HG03457 (cell line): ENCODE measurements around the gene MYH7.
"Not testable (repeated sequence)": the region's sequence is repeated elsewhere in the genome, so short reads cannot be mapped to it uniquely, and the experiment has no call there.

ENCODE experiments used
- ATAC-seq: cut with Tn5 transposase; IDR thresholded peaks from one replicate; pipeline ENCODE4 v1.9.1; 2021; ENCODE audit warnings: moderate number of reproducible peaks; ENCODE audit not compliant: unreplicated experiment

MYH7 gene

DNA sequence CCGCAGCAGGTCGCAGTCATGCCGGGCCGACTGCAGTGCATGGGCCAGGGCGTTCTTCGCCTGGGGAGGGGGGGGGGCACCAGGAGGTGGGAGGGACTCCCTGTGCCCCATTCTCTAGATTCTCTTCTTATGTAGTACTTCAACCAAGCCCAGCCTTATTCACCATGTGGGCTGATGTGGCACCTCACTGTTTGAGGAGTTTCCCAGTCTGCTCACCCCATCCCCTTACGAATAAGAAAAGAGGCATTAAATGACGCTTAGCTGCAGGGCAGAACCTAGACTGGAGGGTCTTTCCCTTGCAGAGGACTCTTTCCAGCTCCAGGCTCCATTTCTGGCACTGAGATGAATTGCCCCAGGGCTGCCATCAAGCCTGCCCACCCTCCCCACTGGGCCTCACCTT lies 46.5 kb downstream of the MYH7 start:
- ATAC-seq: no peak

DNA sequence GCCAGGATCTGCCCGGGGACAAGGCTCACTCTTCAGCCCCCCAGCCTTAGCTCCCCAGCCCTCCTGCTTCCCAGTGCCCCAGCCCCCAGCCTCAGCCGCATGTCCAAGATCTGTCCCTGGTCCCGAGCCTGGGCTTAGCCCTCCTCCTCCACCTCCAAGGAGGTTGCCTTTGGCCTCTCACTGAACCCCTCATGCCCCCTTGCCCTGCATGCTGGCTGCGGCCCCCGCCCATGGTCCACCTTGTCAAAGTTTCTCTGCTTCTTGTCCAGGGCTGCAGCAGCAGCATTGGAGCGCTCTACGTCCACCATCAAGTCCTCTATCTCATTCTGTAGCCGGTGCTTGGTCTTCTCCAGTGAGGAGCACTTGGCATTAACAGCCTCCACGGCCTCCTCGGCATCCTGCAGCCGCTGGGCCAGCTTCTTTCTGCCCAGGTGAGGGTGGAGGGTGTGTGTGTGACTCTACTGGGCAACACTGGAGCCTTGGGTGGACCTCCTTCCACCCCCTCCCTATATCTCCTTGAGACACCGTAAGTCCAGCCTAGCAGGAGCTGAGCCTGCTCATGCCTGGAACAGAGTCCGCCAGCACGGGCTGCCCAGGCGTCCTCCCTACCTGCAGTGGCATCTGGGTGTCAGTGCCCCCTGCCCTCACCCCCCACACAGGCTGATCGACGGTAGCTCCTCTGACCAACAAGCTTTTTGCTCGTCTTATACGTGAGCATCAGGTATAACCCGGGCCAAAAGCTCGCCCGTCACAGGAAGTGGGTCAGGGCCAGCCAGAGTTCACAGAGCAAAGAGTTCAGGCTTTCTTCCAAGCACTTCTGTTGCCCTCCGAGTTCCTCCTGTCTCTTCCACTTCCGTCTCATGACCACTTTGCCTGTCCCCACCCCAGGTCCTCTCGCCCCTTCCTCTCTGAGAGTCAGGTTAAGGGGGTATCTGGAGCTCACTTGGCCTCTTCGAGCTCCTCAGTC lies 47.3 kb downstream of the MYH7 start:
- no peak for ATAC-seq

DNA sequence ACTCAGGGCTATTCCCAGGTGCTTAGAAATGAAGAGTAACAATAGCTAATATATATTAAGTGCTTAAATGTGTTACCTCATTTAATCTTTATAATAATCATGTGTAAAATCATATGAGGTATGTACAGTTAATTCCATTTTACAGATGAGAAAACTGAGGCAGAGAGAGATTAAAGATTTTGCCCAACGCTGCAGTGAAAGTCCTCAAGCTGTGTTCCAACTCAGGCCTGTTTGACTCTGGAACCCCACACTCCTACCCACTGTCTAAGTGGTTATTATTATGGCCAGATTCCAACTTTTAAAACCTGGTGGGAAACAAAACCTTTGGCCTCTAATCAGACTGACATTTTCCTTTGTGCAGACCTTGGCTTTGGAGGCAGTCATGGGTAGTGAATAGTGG lies 48.5 kb downstream of the MYH7 start:
- ATAC-seq: no peak

DNA sequence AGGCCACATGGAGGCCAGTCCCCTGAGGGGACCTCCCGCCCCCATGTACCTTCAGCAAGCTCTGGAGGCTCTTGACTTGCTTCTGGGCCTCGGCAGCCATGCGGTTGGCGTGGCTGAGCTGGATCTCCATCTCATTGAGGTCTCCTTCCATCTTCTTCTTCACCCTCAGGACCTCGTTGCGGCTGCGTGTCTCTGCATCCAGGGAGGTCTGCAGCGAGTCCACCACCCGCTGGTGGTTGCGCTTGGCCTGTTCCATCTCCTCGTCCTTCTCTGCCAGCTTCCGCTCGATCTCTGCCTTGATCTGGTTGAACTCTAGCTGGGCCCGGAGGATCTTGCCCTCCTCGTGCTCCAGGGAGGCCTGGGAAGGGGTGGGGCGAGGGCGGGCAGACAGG lies 49.2 kb downstream of the MYH7 start:
- ATAC-seq: not testable (repeated sequence)

DNA sequence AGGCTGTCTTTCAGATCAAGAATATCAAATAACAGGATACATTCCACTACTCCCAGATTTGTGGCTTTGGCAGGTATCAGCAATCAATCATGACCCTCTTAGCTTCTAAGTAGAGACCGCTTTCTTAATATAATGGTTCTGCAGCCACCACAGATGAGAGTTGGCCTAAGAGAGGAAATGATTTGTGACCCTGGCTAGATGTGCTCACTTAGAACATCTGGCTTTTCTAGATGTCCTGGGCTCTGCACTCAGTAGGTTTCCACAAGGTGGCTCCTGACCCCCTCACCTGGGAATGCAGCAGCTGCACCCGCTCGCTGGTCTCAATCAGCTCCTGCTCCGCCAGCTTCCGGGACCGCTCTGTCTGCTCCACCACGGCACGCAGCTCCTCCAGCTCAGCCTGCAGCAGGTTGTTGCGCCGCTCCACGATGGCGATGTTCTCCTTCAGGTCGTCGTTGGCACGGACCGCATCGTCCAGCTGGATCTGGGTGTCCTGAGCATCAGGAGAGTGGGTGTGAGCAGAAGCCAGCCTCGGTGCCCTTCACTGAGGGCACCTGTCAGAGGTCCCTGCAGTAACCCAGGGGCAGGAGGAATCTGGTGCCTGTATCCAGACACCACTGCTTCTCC lies 49.7 kb downstream of the MYH7 start:
- no peak for ATAC-seq

DNA sequence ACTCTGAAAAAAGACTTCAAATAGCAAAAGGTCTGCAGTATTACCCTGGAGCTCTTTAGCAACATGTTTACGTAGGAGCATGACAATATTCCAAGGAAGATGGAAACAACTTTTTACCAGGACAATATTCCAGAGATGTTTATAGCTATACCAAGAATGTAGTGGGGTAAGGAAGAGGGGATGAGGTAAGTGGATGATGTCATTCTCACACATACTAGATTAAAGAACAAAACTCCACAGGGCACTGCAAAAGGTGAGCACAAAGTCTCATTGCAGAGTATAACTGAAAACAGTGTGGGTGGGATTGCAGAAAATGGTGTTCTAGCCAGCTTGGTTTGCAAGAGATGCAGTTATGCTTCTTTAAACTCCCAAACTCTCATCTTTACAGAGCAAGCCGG lies 50.2 kb downstream of the MYH7 start:
- no peak for ATAC-seq

DNA sequence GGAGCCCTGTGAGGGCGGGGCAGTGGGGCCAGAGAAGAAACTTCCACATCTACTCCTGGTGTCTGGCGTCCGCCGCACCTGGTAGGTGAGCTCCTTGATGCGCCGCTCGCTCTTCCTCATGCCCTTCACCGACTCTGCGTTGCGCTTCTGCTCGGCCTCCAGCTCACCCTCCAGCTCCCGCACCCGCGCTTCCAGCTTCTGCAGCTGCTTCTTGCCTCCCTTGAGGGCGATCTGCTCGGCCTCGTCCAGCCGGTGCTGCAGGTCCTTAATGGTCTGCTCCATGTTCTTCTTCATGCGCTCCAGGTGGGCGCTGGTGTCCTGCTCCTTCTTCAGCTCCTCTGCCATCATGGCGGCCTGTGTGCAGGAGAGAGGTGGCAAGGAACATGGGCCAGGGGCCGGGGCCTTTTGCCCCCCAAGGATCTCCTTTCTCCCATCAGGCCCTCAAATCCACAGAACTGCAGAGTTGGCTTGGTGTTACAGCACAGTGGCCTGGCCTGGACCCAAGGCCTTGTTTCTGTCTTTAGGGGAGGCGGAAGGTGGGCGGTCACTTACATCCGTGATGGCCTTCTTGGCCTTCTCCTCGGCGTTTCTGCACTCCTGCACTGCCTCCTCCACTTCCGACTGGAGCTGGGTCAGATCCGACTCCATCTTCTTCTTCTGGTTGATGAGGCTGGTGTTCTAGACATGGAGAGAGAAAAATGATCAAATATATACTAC lies 50.9 kb downstream of the MYH7 start:
- ATAC-seq: no peak

DNA sequence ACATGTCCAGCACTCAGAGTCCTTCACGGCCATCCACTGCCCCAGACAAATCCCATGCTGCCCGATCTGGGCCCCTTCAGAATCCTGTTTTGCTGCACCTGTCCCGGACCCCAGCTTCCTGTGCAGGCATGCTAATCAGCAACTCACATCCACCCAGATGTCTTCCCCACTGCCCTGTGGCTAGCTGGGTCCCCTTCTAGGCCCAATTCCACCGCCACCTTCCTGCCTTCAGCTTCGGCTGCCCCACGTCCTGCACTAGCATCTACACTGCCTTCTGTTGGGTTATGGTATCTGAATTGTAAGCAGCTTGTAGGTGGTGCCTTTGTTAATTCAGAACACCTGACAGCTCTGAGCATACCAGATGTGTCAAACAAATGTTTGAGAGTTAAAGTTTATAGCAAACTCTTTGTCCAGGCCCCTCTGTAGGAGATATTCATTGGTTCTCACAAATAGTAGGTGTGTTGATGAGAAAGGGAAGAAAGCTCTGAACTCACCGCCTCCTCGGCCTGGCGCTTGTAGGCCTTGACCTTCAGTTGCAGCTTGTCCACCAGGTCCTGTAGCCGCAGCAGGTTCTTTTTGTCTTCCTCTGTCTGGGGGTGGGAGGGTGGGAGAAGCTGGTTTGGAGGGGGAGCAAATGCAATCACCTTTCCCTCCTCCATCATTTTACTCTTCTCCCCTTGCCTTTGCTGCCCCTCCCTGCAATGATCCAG lies 52.6 kb downstream of the MYH7 start:
- no peak for ATAC-seq

DNA sequence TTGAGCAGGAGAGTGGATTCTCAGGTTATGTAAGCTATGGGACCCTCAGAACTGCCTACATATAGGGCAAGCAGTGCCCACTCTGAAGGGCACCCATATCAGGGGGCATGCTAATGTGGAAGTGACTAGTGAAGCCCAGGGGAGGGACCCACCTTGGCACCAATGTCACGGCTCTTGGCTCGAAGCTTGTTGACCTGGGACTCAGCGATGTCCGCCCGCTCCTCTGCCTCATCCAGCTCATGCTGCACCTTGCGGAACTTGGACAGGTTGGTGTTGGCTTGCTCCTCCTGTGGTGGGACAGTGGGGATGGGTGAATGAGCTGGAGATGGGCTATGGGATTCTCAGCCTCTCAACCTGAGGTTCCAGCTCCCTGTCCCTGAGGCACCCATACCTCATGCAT lies 53.2 kb downstream of the MYH7 start:
- no peak for ATAC-seq

DNA sequence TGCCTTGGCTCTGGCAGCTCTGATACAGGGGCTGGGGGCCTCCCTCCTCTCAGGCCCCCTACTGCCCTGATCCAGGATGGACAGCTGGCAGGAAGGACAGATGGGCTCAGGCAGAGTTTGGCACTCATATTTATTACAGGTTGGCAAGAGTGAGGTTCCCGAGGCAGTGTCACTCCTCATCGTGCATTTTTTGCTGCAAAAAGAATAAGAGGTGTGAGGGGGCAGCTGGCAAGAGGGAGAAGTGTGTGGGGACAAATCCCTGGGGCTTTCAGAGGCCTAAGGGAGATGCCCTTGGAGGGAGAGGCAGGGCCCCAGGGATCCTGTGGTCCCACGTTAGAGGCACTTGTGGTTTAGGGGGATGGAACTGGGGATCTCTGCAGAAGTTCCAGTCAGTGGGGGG lies 53.6 kb downstream of the MYH7 start:
- ATAC-seq: no peak

DNA sequence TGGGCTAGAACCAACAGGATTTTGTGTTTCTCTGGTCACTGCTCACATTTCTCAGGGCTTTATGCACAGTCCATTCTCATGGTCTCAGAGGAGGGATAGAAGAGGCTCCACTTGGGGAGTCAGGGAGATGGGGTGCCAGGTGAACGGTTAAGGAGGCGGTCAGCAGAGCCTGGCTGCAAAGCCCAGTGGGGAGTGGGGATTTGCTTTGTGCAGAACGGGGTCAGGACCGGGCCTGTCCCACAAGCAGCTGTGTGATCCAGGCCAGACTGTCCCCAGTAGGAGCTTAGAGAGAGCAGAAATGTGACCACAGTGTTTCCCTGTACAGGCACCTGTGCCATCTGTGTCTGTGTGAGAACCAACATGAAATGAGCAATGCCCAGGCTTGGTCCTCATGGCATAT lies 54.5 kb downstream of the MYH7 start:
- no peak for ATAC-seq

DNA sequence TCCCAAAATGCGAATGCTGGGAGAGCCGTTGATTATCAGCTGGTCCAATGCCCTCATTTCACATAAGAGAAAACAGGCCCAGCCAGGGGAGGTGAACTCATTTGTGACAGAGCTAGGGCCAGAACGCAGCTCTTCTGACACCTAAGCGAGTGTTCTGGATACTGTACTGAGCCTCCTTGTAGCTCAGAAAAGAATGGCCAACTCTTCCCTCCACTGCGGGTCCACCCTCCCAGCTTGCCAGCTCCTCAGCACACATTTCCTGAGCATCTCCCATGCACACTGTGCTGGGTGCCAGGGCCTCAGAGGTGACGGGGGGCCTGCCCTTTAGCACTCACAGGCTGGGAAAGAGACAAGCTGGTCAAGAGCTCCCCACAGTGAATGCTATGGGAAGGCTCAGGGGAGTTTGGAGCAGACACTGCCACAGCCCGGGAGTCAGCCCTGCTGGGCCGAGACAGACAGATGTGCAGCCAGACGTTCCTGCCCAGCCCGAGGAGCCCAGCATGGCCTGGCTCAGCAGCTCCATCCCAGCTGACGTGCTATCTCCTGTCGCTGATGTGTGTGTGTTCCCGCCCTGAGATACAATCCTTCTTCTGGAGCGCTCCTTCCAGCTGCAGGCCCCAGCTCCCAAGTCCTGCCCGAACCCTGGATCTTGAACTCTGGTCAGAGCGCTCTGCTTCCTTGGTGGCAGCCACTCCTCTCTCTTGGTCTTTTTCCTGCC lies 55.1 kb downstream of the MYH7 start:
- ATAC-seq: no peak

DNA sequence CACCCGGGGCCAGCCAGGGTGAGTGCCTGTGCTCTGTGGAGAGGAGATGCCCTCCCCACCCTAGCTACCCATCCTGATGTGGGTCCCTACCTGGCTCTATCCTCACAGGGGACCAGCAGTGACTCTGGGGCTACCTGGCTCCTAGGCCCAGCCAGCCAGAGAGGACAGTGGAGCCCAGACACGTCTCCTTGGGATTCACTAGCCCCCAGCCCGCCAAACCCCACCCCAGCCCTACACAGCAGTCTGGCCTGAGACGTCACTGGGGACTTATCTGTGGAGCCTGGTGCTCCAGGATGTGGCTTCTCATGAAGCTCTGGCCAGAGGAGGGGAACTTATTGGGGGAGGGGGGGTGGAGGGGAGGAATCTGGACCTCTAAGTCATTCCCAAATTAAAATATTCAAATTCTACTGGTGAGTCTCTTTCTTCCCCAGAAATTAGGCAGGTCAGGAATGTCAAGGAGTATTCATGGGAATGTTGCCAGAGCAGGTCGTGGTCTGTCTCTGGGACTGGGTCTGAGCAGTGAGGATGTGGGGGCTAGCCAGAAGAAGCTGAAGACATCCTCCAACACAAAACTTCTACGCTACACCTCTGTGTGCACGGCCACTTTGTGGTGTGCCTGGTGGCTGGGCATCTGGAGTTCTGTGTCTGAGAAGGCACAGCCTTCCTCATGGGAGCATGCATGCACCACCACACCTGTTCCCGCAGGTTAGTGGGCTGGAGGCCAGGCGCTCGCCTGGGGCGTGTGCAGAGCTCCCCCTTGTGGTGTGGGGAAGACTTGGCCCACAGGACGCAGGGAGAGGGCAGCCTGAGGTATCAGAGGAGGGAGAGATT lies 55.9 kb downstream of the MYH7 start:
- no peak for ATAC-seq

DNA sequence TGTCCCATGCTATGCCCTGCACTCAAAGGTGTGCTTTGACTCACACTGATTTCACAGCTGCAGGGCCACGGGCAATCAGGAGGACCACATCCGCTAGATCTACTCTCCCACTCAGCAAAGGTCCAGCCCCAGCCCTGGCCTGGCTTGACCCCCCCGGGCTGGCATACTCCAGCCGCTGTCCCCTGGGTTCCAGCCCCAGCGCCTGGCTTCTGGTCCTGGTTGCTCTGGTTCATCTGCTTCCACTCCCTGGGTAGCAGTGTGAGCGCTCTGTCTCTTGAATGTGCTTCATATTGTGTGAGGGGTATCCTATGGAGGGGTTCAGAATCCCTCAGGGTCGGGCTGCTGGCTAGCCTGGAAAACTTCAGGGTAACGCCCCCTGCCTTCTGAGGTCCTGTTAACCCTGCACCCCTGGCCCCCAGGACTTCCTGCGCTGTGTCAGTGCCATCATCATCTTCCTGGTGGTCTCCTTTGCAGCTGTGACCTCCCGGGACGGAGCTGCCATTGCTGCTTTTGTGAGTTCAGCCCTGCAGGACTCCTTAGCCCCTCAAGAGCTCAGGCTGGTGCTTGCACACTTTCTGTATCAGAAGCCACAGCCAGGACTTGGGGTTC lies 56.7 kb downstream of the MYH7 start:
- ATAC-seq: no peak

DNA sequence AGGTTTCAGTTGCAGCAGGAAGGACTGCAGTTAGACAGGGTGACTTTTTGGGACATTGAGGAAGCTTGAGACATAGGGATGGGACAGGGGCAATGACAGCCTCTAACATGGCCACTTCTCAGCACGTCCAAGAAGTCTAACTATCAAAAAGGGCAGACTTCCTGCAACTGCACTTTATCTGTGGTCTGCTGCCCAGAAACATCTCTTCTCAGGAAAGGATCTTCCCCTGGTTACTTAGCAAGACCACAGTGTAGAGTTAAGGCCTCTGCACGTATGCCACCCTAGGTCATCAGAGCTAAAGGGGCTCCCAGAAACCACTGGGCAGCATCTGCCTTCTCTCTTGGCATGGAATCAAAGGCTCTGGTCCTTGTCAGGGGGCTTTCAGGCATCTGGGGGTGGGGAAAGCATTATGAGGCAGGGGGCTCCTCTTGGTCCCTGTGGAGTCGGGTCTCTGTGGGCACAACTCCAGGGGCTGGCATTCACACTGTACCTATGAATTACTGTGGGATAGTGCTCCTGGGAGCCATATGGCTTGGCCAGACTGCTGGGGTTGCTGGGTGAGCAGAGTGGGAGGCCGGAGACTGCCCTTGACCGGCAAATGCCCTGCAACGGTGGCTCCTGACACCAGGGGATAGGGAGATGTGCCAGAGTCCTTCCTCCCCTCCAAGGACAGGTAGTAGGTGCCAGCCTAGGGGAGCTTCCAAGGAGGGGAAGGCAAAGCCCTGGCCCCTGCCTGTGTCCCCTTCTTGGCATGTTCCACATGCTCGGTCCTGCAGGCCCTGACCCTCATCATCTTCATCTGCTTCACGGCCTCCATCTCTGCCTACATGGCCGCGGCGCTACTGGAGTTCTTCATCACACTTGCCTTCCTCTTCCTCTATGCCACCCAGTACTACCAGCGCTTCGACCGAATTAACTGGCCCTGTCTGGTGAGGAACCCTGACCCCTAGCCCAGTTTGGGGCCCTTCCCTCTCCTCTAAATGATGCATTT lies 57.6 kb downstream of the MYH7 start:
- ATAC-seq: no peak

DNA sequence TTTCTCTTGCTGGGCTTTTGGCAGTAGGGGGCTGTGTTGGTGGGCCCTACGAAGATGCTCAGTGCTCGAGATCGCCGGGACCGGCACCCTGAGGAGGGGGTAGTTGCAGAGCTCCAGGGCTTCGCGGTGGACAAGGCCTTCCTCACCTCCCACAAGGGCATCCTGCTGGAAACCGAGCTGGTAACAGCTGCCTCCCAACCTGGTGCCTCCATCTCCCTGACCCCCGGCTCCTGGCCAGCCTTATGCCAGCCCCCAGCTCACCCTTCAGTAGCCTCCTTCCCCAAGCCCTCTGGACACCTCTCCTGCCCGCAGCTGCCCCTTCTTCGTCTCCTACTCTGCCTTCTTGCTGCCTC lies 58.3 kb downstream of the MYH7 start:
- ATAC-seq: no peak

DNA sequence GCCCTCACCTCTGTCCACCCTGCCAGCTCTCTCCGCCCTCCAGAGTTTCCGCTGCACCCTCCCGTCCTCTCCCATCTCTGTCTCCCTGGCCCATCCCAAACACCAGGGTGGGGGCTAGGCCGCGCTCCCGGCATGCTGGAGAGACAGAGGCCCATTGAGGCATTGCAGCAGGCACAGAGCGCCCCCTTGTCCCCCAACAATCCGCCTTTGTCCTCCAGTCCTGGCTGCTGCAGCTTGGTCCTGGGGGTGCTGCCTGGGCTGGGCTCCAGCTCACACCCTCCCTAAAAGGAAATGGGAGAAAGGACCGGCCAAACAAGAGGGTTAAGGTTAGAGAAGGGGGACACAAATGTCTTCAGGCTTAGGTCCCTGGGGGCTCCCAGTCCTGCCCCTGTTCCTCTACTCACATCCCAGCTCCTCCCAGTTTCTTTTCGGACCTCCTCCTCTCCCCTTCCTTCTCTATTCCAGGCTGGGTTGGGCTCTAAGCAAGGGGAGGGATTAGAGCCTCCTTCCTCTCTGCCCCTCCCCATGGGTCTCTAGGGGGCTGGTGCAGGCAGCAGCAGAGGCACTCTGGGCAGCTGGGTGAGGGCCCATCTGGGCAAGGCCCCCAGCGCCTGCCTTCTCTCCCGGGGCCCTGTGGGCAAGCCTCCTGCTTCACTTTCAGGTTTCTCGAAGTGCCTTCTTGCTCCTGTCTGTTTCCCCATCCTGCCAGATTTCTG lies 58.8 kb downstream of the MYH7 start, which contains the start of gene CMTM5:
TSS of gene CMTM5 (plus strand) at position 565 of the 716 bp plus-strand sequence. CDS start 206 bp downstream, outside the sequence.
- no peak for ATAC-seq
